ENCODE results near the gene ADGB.
"Not testable (repeated sequence)": the region's sequence is repeated elsewhere in the genome, so short reads cannot be mapped to it uniquely, and the experiment has no call there.

Gene ADGB

GRCh38 chr6:146791930-146792329 lies 193.2 kb downstream of the ADGB start:
- H3K4me3 ChIP-seq (ENCODE audit: low read depth, low read length) = no peak overlapping the region
- TF ChIP-seq, protein P1, sequence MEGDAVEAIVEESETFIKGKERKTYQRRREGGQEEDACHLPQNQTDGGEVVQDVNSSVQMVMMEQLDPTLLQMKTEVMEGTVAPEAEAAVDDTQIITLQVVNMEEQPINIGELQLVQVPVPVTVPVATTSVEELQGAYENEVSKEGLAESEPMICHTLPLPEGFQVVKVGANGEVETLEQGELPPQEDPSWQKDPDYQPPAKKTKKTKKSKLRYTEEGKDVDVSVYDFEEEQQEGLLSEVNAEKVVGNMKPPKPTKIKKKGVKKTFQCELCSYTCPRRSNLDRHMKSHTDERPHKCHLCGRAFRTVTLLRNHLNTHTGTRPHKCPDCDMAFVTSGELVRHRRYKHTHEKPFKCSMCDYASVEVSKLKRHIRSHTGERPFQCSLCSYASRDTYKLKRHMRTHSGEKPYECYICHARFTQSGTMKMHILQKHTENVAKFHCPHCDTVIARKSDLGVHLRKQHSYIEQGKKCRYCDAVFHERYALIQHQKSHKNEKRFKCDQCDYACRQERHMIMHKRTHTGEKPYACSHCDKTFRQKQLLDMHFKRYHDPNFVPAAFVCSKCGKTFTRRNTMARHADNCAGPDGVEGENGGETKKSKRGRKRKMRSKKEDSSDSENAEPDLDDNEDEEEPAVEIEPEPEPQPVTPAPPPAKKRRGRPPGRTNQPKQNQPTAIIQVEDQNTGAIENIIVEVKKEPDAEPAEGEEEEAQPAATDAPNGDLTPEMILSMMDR (IDR thresholded peaks at IDR 0.05; ENCODE audit: borderline replicate concordance, insufficient read depth, low read depth, low read length) = no peak

DNA sequence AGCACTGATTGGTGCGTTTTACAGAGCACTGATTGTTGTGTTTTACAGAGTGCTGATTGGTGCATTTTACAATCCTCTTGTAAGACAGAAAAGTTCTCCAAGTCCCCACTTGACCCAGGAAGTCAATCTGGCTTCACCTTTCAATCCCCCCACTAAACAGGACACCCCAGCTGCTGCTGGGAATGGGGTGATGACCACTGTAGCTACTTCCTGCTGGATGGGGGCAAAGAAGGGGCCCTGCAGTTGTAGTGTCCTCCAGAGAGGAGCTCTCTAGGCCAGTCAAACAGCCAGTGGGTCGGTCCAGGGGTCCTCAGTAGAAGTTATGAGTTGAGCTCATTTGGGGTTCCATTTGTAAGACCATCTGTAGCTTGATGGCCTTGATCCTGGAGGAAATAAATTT lies 194.4 kb downstream of the ADGB start:
- H3K4me3 ChIP-seq (ENCODE audit: low read depth, low read length) = not testable (repeated sequence)

DNA sequence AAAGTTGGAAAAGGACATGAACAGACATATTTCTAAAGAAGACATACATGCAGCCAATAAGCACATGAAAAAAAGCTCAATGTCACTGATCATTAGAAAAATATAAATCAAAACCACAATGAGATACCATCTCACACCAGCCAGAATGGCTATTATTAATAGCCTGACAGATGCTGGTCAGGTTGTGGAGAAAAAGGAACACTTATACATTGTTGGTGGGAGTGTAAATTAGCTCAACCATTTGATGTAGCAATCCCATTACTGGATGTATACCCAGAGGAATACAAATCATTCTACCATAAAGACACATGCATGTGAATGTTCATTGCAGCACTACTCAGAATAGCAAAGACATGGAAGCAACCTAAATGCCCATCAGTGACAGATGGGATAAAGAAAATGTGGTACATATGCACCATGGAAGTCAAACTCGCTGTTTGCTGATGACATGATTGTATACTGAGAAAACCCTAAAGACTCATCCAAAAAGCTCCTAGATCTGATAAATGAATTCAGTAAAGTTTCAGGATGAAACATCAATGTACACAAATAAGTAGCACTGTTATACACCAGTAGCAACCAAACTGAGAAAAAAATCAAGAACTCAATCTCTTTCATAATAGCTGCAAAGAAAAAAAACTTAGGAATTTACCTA lies 196.8 kb downstream of the ADGB start:
- H3K4me3 ChIP-seq (ENCODE audit: low read depth, low read length) = no peak overlapping the region
- TF ChIP-seq, protein P1 (IDR thresholded peaks at IDR 0.05; ENCODE audit: borderline replicate concordance, insufficient read depth, low read depth, low read length) = no peak

GRCh38 chr6:146803167-146803566 lies 204.4 kb downstream of the ADGB start:
- H3K4me3 ChIP-seq (ENCODE audit: low read depth, low read length) = not testable (repeated sequence)

- no peak overlapping the region for H3K4me3 ChIP-seq (ENCODE audit: low read depth, low read length)
- TF ChIP-seq, protein P1 (IDR thresholded peaks at IDR 0.05; ENCODE audit: borderline replicate concordance, insufficient read depth, low read depth, low read length) = no peak
Observed at GRCh38 chr6:146803601-146804000, 204.8 kb downstream of the ADGB start.

DNA sequence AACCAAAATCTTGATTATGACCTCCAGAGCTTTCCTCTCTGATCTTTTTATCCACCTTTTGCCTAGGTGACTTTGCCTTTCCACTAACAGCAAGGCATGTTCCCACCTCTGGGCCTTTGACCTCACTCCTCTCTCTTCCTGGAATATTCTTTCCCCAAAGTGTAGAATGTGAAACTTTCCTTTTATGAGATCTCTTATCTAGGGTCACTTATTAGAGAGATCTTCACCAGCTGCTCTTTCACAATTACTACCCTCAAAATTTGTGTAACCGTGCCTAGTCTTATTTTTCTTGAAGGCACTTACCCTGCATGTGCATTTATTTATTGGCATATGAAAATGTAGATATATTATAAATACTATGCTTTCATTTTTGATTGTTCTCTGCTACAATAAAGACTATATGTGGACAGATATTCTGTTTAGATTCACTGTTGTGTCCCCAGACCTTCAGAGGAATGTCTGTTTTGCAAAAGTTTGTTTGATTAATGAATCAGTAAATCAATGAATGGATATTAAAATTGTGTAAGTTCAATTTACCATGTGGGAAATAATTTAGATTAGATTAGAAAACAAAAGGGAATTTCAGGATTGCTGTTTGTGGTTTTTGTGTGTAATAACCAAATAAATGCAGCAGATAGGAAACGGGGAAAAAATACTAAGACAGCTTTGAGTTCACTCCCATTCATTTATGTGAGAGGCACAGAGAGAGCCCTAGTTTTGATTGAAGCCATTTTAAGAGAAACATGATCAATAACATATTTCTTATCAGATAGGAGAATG lies 207.0 kb downstream of the ADGB start:
- TF ChIP-seq, protein P1 (IDR thresholded peaks at IDR 0.05; ENCODE audit: borderline replicate concordance, insufficient read depth, low read depth, low read length) = no peak

GRCh38 chr6:146809014-146809413 lies 210.2 kb downstream of the ADGB start:
- not testable (repeated sequence) for H3K4me3 ChIP-seq (ENCODE audit: low read depth, low read length)

More for the DNA sequence above, 207.0 kb downstream of the ADGB start:
- H3K4me3 ChIP-seq (ENCODE audit: low read depth, low read length) = no peak overlapping the region

DNA sequence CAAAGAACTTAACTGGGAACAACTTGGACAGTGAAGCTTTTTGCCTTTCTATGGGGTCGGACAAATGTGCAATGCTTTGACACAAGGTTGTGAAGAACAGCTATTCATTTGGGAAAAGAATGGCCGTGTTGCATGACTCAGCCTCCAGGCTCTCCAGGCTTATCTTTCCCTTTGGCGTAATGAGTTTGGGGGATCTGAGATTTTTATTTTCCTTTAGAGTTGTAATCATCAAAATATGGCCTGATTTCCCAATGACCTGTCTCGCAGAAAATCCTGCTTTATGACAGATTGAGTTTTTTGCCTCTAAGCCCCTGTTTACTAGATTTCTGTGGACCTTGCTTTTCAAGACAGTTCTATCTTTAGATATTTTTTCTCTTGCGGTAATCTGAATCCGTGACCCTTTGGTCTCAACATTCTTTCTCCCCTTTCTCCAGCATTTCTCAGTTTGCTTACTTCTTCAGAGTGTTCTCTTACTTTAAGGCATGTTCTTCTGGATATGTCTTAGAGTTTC lies 214.1 kb downstream of the ADGB start:
- H3K4me3 ChIP-seq (ENCODE audit: low read depth, low read length) = not testable (repeated sequence)

- no peak overlapping the region for H3K4me3 ChIP-seq (ENCODE audit: low read depth, low read length)
- TF ChIP-seq, protein P1 (IDR thresholded peaks at IDR 0.05; ENCODE audit: borderline replicate concordance, insufficient read depth, low read depth, low read length) = no peak
Observed at GRCh38 chr6:146813554-146813953, 214.8 kb downstream of the ADGB start.
